ENCODE data around the gene CBX7. TPM values are rescaled to one million over a fixed set of nuclear protein-coding genes. Genes with fewer than 3 reads are reported as not detected.

Gene CBX7
- total RNA-seq, 1 experiment from 2014 or later, result 3.7 TPM

DNA sequence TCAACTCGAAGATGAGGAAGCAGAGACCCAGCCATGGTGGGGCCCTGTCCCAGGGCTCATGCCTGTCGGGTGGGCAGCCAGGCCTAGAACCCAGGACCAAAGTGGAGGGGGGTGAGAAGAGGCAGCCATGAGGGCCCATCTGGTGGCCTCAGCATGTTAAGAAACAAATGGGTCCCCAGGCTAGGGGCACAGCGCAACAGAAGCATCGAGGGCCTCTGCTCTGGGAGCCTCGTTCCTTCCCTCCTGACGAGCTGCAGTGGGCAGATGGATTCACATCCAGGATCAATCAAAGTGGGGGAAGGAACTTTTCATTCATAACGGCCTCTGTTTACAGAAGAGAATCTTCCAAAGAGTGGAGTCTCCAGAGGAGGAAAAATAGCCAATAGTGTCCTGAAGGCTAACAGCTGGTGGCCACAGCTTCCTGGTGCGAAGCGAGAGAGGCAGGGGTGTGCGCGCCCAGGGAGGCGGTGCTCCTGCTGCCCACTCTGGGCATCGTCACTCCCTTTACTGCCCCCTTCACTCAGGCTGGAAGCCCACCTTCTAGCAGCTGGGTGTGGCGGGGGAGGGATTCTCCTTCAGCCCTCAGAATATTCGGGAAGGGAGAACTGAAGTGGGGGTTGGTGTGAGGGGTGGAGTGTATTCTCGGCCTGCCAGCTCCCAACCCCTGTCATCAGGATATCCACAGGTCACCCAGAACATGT is 4.3 kb downstream of the CBX7 start:
- Histone ChIP-seq H2BK120ac (ENCODE audit: low read depth, low read length, poor library complexity, severe bottlenecking) (no peak overlapping the region), H2AK5ac (ENCODE audit: insufficient read length, low read length) (no peak overlapping the region), H2AFZ (ENCODE audit: low read length) (no peak overlapping the region), H2BK15ac (ENCODE audit: low read depth, low read length) (no peak overlapping the region), H3K56ac (ENCODE audit: insufficient read length, low read depth, low read length) (no peak overlapping the region), H3T11ph (ENCODE audit: low read length) (no peak overlapping the region), H3K27me3 (ENCODE audit: insufficient read depth, low read length) (no peaks in the 10 kb centered on the region; the same call in 1 of the 2 replicates), H3K27ac (ENCODE audit: insufficient read length, low read depth, low read length) (no peak overlapping the region), H3K4me2 (ENCODE audit: insufficient read depth, insufficient read length, low read length) (no peak overlapping the region), H2BK5ac (ENCODE audit: insufficient read length, low read length) (no peak overlapping the region), H2BK12ac (ENCODE audit: insufficient read length, low read depth, low read length) (no peak overlapping the region), H3K4me1 (ENCODE audit: insufficient read depth, low read length) (peaks cover 2% of the 10 kb centered on the region; the same call in 1 of the 2 replicates), H3K79me2 (ENCODE audit: insufficient read depth, low read length) (no peaks in the 10 kb centered on the region), H2BK20ac (ENCODE audit: low read depth, low read length, poor library complexity, severe bottlenecking) (no peak overlapping the region), H3K14ac (ENCODE audit: insufficient read depth, low read length) (no peak overlapping the region), H3K18ac (ENCODE audit: insufficient read length, low read depth, low read length) (peak overlapping the region; percentile 32), H4K5ac (ENCODE audit: insufficient read length, low read depth, low read length) (no peak overlapping the region), H4K8ac (replicated peaks; ENCODE audit: insufficient read length, low read depth, low read length) (no peak overlapping the region), H4K91ac (ENCODE audit: insufficient read length, low read depth, low read length) (no peak overlapping the region), H3K23ac (ENCODE audit: insufficient read length, low read depth, low read length) (no peak overlapping the region), H3K4ac (ENCODE audit: low read depth, low read length) (no peak overlapping the region), H3K79me1 (ENCODE audit: insufficient read depth, low read depth, low read length, poor library complexity, severe bottlenecking) (no peaks in the 10 kb centered on the region), H3K9me3 (ENCODE audit: control insufficient read depth, low read depth, low read length) (no peaks in the 10 kb centered on the region), H3K23me2 (ENCODE audit: insufficient read length, low read depth, low read length, poor library complexity, severe bottlenecking) (peaks cover 13% of the 10 kb centered on the region), H4K20me1 (ENCODE audit: control insufficient read depth, insufficient read depth, insufficient read length) (no peaks in the 10 kb centered on the region), H3K9ac (ENCODE audit: extremely low read depth, insufficient read length, low read length) (no peak overlapping the region)
- WGBS (ENCODE audit: extremely low coverage, insufficient read length, low lambda C conversion rate), result no CpG with 5 or more reads among the region's 16 CpGs
- no peaks in the 10 kb centered on the region for H3K36me3 Mint-ChIP-seq (ENCODE audit: insufficient read depth in 1 of 3, low read depth in 3 of 3)
- peak overlapping the region in 1 of 3 experiments; percentile 72; a peak in 3 of 7 replicates for H3K27ac Mint-ChIP-seq
- no peak overlapping the region; a peak in 1 of 5 replicates for H3K4me3 Mint-ChIP-seq
- DNase-seq, result no peak
- H3K9me3 Mint-ChIP-seq, result no peaks in the 10 kb centered on the region
- peaks cover 25 to 46% of the 10 kb centered on the region in 2 experiments for H3K4me1 Mint-ChIP-seq
- TF ChIP-seq, protein P1, sequence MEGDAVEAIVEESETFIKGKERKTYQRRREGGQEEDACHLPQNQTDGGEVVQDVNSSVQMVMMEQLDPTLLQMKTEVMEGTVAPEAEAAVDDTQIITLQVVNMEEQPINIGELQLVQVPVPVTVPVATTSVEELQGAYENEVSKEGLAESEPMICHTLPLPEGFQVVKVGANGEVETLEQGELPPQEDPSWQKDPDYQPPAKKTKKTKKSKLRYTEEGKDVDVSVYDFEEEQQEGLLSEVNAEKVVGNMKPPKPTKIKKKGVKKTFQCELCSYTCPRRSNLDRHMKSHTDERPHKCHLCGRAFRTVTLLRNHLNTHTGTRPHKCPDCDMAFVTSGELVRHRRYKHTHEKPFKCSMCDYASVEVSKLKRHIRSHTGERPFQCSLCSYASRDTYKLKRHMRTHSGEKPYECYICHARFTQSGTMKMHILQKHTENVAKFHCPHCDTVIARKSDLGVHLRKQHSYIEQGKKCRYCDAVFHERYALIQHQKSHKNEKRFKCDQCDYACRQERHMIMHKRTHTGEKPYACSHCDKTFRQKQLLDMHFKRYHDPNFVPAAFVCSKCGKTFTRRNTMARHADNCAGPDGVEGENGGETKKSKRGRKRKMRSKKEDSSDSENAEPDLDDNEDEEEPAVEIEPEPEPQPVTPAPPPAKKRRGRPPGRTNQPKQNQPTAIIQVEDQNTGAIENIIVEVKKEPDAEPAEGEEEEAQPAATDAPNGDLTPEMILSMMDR (conservative IDR thresholded peaks at IDR 0.05), result no peak
- peaks cover 13% of the 10 kb centered on the region for H3K27me3 Mint-ChIP-seq (ENCODE audit: low read depth)

Measured in H9 (cell line).